Measurements from ENCODE around the gene PRMT1. TPM values are rescaled to one million over a fixed set of nuclear protein-coding genes. Genes with fewer than 3 reads are reported as not detected.

The PRMT1 gene
- total RNA-seq, 1 experiment from 2014 or later = 342 TPM

DNA sequence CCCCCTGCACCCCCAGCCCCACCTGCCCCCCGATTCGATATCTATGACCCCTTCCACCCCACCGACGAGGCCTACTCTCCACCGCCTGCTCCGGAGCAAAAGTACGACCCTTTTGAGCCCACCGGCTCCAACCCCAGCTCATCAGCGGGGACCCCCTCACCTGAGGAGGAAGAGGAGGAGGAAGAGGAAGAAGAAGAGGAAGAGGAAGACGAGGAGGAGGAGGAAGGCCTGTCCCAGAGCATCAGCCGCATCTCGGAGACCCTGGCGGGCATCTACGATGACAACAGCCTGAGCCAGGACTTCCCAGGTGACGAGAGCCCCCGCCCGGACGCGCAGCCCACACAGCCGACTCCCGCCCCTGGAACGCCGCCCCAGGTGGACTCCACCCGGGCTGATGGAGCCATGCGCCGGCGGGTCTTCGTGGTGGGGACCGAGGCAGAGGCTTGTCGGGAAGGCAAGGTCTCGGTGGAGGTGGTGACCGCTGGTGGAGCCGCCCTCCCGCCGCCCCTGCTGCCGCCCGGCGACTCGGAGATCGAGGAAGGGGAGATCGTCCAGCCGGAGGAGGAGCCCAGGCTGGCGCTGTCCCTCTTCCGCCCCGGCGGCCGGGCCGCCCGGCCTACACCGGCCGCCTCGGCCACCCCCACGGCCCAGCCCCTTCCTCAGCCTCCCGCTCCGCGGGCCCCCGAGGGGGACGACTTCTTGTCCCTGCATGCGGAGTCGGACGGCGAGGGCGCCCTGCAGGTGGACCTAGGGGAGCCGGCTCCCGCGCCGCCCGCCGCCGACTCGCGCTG is 25.8 kb upstream of the PRMT1 start:
- DNase-seq (ENCODE audit: low read depth) = no peak

- DNase-seq (ENCODE audit: low read depth) = no peak
These were observed 25.1 kb upstream of the PRMT1 start for GRCh38 chr19:49651820-49652550.

- no peak for DNase-seq (ENCODE audit: low read depth)
These were observed 24.3 kb upstream of the PRMT1 start for GRCh38 chr19:49652551-49653465.

- no peak for DNase-seq (ENCODE audit: low read depth)
These were observed 23.6 kb upstream of the PRMT1 start for GRCh38 chr19:49653466-49653806.

DNA sequence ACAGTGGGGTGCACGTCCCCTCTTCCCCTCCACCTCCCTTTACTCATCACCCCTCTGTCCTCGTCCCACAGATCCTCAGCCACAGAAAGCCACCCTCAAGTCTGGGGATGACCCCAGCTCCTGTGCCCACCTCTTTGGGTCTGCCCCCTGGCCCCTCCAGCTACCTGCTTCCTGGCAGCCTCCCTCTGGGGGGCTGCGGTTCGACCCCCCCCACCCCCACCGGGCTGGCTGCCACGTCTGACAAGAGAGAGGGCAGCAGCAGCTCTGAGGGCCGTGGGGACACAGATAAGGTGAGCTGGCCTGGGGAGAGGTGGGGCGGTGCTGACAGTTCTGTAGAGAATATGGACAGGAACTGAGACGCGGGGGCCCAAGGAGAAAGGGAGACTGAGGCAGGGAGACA is 22.5 kb upstream of the PRMT1 start:
- no peak for DNase-seq (ENCODE audit: low read depth)

GRCh38 chr19:49655570-49656455 is 21.3 kb upstream of the PRMT1 start:
- no peak for DNase-seq (ENCODE audit: low read depth)

- DNase-seq (ENCODE audit: low read depth) = no peak
These were observed 20.5 kb upstream of the PRMT1 start for GRCh38 chr19:49656456-49657109.

DNA sequence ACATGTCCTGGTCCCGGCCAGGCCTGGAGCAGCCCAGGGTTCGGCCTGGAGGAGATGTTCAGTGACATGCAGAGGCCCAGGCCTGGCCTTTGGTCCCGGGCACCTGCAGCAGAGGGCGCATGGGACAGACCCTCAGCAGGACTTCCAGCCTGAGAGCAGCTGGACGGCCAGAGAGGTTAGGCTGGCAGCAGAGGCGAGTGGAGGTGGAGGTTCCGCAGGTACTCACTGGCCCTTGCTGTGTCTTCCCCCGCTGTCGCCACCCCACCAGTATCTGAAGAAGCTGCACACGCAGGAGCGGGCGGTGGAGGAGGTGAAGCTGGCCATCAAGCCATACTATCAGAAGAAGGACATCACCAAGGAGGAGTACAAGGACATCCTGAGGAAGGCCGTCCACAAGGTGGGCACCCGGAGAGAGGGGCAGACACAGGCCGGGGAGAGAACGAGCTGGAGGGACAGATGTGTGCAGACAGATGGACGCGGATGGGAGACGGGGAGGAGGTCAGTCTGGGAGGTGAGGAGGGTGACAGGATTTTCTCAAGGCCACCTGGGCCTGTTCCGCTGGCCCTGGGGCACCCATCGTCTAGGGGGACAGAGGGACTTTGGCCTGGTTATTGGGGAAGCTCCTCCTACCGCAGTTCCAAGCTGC is 19.5 kb upstream of the PRMT1 start:
- no peak for DNase-seq (ENCODE audit: low read depth)

DNA sequence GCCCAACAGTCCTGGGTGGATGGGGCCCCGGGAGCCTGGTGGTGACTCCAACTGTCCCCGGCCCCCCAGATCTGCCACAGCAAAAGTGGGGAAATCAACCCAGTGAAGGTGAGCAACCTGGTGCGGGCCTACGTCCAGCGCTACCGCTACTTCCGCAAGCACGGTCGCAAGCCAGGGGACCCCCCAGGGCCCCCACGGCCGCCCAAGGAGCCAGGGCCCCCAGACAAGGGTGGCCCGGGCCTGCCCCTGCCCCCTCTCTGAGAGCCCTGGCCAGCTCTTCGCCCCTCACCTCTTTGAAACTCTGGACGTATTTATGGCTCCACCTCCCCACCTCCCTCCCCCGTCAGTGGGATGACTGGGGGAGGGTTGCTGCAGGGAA is 18.9 kb upstream of the PRMT1 start:
- no peak for DNase-seq (ENCODE audit: low read depth)

- DNase-seq (ENCODE audit: low read depth) = no peak
These were observed 18.3 kb upstream of the PRMT1 start for GRCh38 chr19:49658566-49659442.

GRCh38 chr19:49660338-49660961 is 16.6 kb upstream of the PRMT1 start:
- no peak for DNase-seq (ENCODE audit: low read depth)

DNA sequence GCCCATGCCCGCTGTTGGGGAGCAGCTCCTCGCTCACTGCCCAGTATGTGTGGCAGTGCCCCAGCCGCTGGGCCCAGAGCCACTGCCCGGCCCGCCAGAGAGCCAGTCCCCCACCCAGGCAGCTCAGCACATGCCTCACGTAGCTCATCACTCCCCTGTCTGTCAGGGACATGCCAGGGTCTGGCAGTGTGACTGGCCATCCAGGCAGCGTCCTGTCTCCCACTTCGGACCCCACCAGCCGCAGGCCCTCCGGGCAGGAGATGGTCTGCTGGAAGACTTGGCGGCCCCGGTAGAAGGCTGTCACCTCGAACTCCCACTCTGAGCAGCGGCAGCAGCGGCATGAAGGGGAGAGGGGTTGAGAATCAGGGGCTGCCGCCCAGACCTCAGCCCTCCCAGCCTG is 15.1 kb upstream of the PRMT1 start:
- no peak for DNase-seq (ENCODE audit: low read depth)

GRCh38 chr19:49663224-49663623 is 13.8 kb upstream of the PRMT1 start:
- no peak for DNase-seq (ENCODE audit: low read depth)

GRCh38 chr19:49664171-49665035 is 12.7 kb upstream of the PRMT1 start:
- DNase-seq (ENCODE audit: low read depth) = peak; percentile 74

- DNase-seq (ENCODE audit: low read depth) = no peak
These were observed 12.1 kb upstream of the PRMT1 start for GRCh38 chr19:49665036-49665350.

DNA sequence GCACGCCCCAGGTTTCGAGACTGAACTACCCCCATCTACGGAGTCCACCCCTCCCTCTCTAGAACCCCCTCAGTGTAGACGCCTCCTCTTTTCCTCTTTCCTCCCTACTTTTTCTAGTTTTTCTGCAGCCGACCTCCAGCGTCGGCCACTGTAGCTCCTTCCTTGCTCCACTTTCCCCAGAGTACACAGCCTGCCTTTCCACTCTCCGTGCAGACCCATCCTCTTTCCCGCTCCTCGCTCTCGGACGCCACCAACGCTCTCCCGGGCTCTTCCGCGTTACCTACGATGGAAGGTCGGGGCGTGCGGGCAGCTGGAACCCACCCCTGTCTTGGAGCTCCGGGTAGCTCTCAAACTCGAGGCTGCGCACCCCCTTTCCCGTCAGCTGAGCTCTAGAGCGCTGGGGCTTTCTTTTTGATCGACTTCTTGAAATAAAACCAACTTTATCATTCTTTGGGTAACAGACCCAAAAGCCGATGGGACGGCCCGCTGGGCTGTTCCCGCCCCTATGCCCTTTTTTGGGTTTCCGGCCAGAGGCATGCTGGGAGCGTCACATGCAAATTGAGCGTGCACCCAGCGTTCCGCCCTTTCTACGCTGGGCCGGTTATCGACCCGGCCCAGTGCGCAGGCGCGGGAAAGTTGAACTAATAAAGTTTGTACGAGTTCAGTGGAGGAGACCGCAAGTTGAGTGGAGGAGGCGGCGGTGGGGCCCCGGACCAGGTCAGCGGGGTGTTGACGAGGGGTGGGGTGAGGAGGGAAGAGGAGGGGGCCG is 11.5 kb upstream of the PRMT1 start, which contains the start of the genes BCL2L12 and IRF3:
BCL2L12 (plus strand) TSS at position 583 of the 769 bp plus-strand sequence. CDS start 760 bp downstream, outside the sequence.
IRF3 (minus strand) TSS at position 507 of the 769 bp plus-strand sequence. CDS start 1,019 bp downstream, outside the sequence.
- peak; percentile 94 for DNase-seq (ENCODE audit: low read depth)

DNA sequence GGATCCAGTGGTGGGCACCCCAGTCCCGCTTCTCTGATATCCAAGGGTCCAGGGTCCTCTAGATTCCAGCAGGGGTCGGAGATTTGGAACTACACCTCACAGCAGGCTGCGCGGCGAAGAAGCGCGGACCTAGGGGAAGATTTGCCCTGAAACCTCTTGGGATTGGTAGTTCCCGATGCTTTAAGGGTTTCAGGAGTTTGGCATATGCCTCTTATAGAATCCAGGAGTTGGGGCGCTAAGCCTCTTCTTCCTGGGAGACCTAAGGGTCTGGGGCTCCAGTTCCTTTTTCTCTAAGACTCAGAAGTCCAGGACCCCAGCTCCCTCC is 11.0 kb upstream of the PRMT1 start:
- no peak for DNase-seq (ENCODE audit: low read depth)
